ENCODE results near the gene ESYT1. TPM values are rescaled to one million over a fixed set of nuclear protein-coding genes. Genes with fewer than 3 reads are reported as not detected.

The ESYT1 gene
- polyA plus RNA-seq, 1 donor from 2014 or later = 19.6 TPM

- Histone ChIP-seq H4K20me1 (ENCODE audit: insufficient read depth) (peaks cover 5% of the 10 kb centered on the region), H3K4me2 (ENCODE audit: low read length) (peak overlapping the region; percentile 97), H2AFZ (ENCODE audit: low read depth, low read length) (no peak overlapping the region), H3K27me3 (ENCODE audit: insufficient read depth, low read depth, low read length) (no peaks in the 10 kb centered on the region), H3F3A (ENCODE audit: insufficient read depth, low read length, poor library complexity, severe bottlenecking) (peaks cover 5% of the 10 kb centered on the region), H3K79me2 (replicated peaks; ENCODE audit: insufficient read depth, low read length) (peaks cover 26% of the 10 kb centered on the region), H3K9me3 (ENCODE audit: low read length) (no peaks in the 10 kb centered on the region), H3K9me2 (ENCODE audit: insufficient read depth, low read length) (no peaks in the 10 kb centered on the region), H3K36me3 (ENCODE audit: insufficient read depth, low read length) (peaks cover 13% of the 10 kb centered on the region), H3K9ac (ENCODE audit: low read length) (peak overlapping the region; percentile 97), H3K27ac (ENCODE audit: low read length) (peak overlapping the region; percentile 95), H3K4me3 (ENCODE audit: low read length) (peak overlapping the region; percentile 79)
- TF ChIP-seq POLR2AphosphoS5 (IDR thresholded peaks at IDR 0.05) = peak; percentile 27
- TF ChIP-seq EP300 (conservative IDR thresholded peaks at IDR 0.05; ENCODE audit: poor library complexity, severe bottlenecking) = no peak
Observed at GRCh38 chr12:56160193-56160763, 32.2 kb downstream of the ESYT1 start.

- Histone ChIP-seq H3K9me3 (ENCODE audit: low read length) (no peaks in the 10 kb centered on the region), H2AFZ (ENCODE audit: low read depth, low read length) (no peak overlapping the region), H3F3A (ENCODE audit: insufficient read depth, low read length, poor library complexity, severe bottlenecking) (peaks cover 5% of the 10 kb centered on the region), H3K9me2 (ENCODE audit: insufficient read depth, low read length) (no peaks in the 10 kb centered on the region), H3K4me3 (ENCODE audit: low read length) (peak overlapping the region; percentile 79), H3K27ac (ENCODE audit: low read length) (no peak overlapping the region), H3K27me3 (ENCODE audit: insufficient read depth, low read depth, low read length) (no peaks in the 10 kb centered on the region), H3K79me2 (replicated peaks; ENCODE audit: insufficient read depth, low read length) (peaks cover 26% of the 10 kb centered on the region), H3K36me3 (ENCODE audit: insufficient read depth, low read length) (peaks cover 13% of the 10 kb centered on the region), H3K4me2 (ENCODE audit: low read length) (peak overlapping the region; percentile 97), H4K20me1 (ENCODE audit: insufficient read depth) (peaks cover 5% of the 10 kb centered on the region), H3K9ac (ENCODE audit: low read length) (peak overlapping the region; percentile 97)
- no peak for TF ChIP-seq EZH2 (IDR thresholded peaks at IDR 0.05; ENCODE audit: borderline replicate concordance, insufficient read depth, low read length, poor library complexity, severe bottlenecking)
- TF ChIP-seq SMC3 (conservative IDR thresholded peaks at IDR 0.05; ENCODE audit: poor library complexity) = no peak
- TF ChIP-seq REST (IDR thresholded peaks at IDR 0.05; ENCODE audit: borderline replicate concordance) = no peak
- TF ChIP-seq TAF1 (IDR thresholded peaks at IDR 0.05; ENCODE audit: low read depth) = no peak
- TF ChIP-seq RAD21 (conservative IDR thresholded peaks at IDR 0.05) = no peak
- no peak for TF ChIP-seq CTCF (IDR thresholded peaks at IDR 0.05; ENCODE audit: poor library complexity, severe bottlenecking)
- no peak for TF ChIP-seq POLR2AphosphoS5 (IDR thresholded peaks at IDR 0.05)
- TF ChIP-seq EP300 (conservative IDR thresholded peaks at IDR 0.05; ENCODE audit: poor library complexity, severe bottlenecking) = no peak
- TF ChIP-seq MXI1 (conservative IDR thresholded peaks at IDR 0.05; ENCODE audit: poor library complexity, severe bottlenecking) = no peak
Observed at GRCh38 chr12:56160894-56161689, 33.0 kb downstream of the ESYT1 start.
